Endothelial cell of umbilical vein (primary cell): ENCODE measurements around the gene GAS2L3. TPM values are rescaled to one million over a fixed set of nuclear protein-coding genes. Genes with fewer than 3 reads are reported as not detected.

Experiments used
- BruUV-seq: library from RNA; stranded (reverse); fragments of 400-500 nt; replicated peaks from 2 replicates; lab custom pipeline; 2021; lab: Mats Ljungman, UMichigan
- CTCF ChIA-PET: fragments of 300-600, 350-600 bp; sonication (Branson Sonifier 250); formaldehyde crosslinking; loops from one replicate; lab custom pipeline; 2021; ENCODE audit warnings: antibody characterized with exemption, inconsistent platforms; lab: Charles Lee
- POLR2A ChIA-PET: fragments of 300-600, 350-600 bp; sonication (Branson Sonifier 250); formaldehyde crosslinking; loops from one replicate; lab custom pipeline; 2021; ENCODE audit warnings: antibody characterized with exemption, inconsistent platforms; lab: Charles Lee
- DNase-seq: peaks from one replicate; pipeline ENCODE4 v3.0.0-alpha.2; 2011; ENCODE audit warnings: low read depth, low spot score
- FAIRE-seq: peaks from 2 replicates; lab custom pipeline; 2011; peaks lifted over from hg19 to GRCh38; lab: Jason Lieb, UNC
- H2AFZ ChIP-seq: 2 replicates; pipeline ENCODE4 v1.6.0; 2012; ENCODE audit warnings: low read depth, low read length, control low read depth, inconsistent platforms
- H3K27ac ChIP-seq: 2 replicates; pipeline ENCODE4 v1.5.1; 2011; ENCODE audit warnings: low read depth, mild to moderate bottlenecking, control low read depth, low read length, moderate library complexity; ENCODE audit not compliant: insufficient read depth
- H3K27me3 ChIP-seq, 2 experiments: 2 replicates each; pipeline versions ENCODE4 v1.6.0 to v1.6.1; 2011; ENCODE audit warnings: low read length in 2 of 2, mixed read lengths in 1 of 2; ENCODE audit not compliant: control insufficient read depth in 2 of 2, insufficient read depth in 2 of 2
- H3K36me3 ChIP-seq, 2 experiments: 2 replicates in 1 of 2; 3 replicates in 1 of 2; pipeline ENCODE4 v1.5.1; 2011; ENCODE audit warnings: low read length in 2 of 2, mild to moderate bottlenecking in 1 of 2, moderate library complexity in 1 of 2; ENCODE audit not compliant: control insufficient read depth in 2 of 2, insufficient read depth in 2 of 2; ENCODE audit errors: extremely low read depth in 1 of 2
- H3K4me1 ChIP-seq: 3 replicates; pipeline ENCODE4 v1.5.1; 2011; ENCODE audit warnings: mild to moderate bottlenecking, low read length; ENCODE audit not compliant: control insufficient read depth, insufficient read depth; ENCODE audit errors: extremely low read depth
- H3K4me2 ChIP-seq: 2 replicates; pipeline ENCODE4 v1.6.1; 2011; ENCODE audit warnings: low read length, control low read depth, mixed read lengths; ENCODE audit not compliant: insufficient read depth
- H3K4me3 ChIP-seq, 3 experiments: fragments of 200-600 bp in 1 of 3; sonication (generic), shearing (Covaris generic) in 1 of 3; replicated peaks in 1 of 3; 2 replicates each; pipeline ENCODE4 v1.5.1; 2011 to 2016; ENCODE audit warnings: control low read depth in 3 of 3, low read length in 3 of 3, mild to moderate bottlenecking in 2 of 3, inconsistent platforms in 1 of 3, low read depth in 1 of 3, moderate library complexity in 1 of 3; ENCODE audit not compliant: insufficient read depth in 1 of 3
- H3K79me2 ChIP-seq: 2 replicates; pipeline ENCODE4 v1.6.0; 2012; ENCODE audit warnings: low read length, inconsistent platforms; ENCODE audit not compliant: control insufficient read depth, insufficient read depth
- H3K9ac ChIP-seq: replicated peaks from 2 replicates; pipeline ENCODE3; 2011; ENCODE audit warnings: low read length, control low read depth; ENCODE audit not compliant: insufficient read depth; ENCODE audit errors: extremely low read depth
- H3K9me1 ChIP-seq: replicated peaks from 3 replicates; pipeline ENCODE4 v1.6.0; 2011; ENCODE audit warnings: mild to moderate bottlenecking, low read length; ENCODE audit not compliant: control insufficient read depth, insufficient read depth; ENCODE audit errors: extremely low read depth
- H3K9me3 ChIP-seq: replicated peaks from 2 replicates; pipeline ENCODE4 v1.5.1; 2012; ENCODE audit warnings: low read length, inconsistent platforms; ENCODE audit not compliant: control insufficient read depth, insufficient read depth
- H4K20me1 ChIP-seq: replicated peaks from 2 replicates; pipeline ENCODE3; 2011; ENCODE audit warnings: mild to moderate bottlenecking, low read length; ENCODE audit not compliant: control insufficient read depth, insufficient read depth; ENCODE audit errors: extremely low read depth
- EZH2 ChIP-seq: IDR thresholded peaks from 2 replicates; pipeline ENCODE4 v1.6.1; 2012; ENCODE audit warnings: borderline replicate concordance, low read depth, mild to moderate bottlenecking, moderate library complexity, low read length, inconsistent platforms; ENCODE audit not compliant: severe bottlenecking
- GATA2 ChIP-seq: IDR thresholded peaks from 2 replicates; pipeline ENCODE4 v1.7.0; 2011; ENCODE audit warnings: low read depth, mild to moderate bottlenecking, moderate library complexity, mixed read lengths, low read length; ENCODE audit not compliant: insufficient read length, insufficient read depth
- JUN ChIP-seq: IDR thresholded peaks from 2 replicates; pipeline ENCODE4 v1.6.1; 2011; ENCODE audit warnings: borderline replicate concordance, low read depth; ENCODE audit not compliant: insufficient read length, insufficient read depth
- MYC ChIP-seq: IDR thresholded peaks from one replicate; pipeline ENCODE4 v1.6.1; 2011; ENCODE audit warnings: mild to moderate bottlenecking, low read depth, low read length
- POLR2AphosphoS5 ChIP-seq: IDR thresholded peaks from 2 replicates; pipeline ENCODE4 v1.6.1; 2012; ENCODE audit warnings: low read depth, mild to moderate bottlenecking, control low read depth, low read length, moderate library complexity; ENCODE audit not compliant: insufficient read depth
- dilution Hi-C: fragments of 300-500 bp; cut with MboI; formaldehyde crosslinking; loops from one replicate; pipeline ENCODE4 v1.15.0; 2019; ENCODE audit warnings: low sequenced_read_pairs; ENCODE audit not compliant: extremely low pct_ligation_motif_present
- intact Hi-C: fragments of 100-400 bp; cut with micrococcal nuclease; formaldehyde crosslinking; loops from one replicate; pipeline ENCODE4 v1.10.0; 2022
- polyA plus RNA-seq, 4 experiments: library from polyadenylated mRNA; depleted of rRNA in 3 of 4; stranded (reverse) in 3 of 4; unstranded in 1 of 4; fragments of >200 nt; gene quantifications; 2 replicates each; pipeline versions ENCODE4 v1.2.1 to v1.2.3, GENCODE V29; 2011 to 2012; ENCODE audit warnings: missing spikeins in 1 of 4
- total RNA-seq: library from RNA; stranded (reverse); gene quantifications from 2 replicates; pipeline ENCODE4 v1.2.3, GENCODE V29; 2021
- TF ChIP-seq, protein P1 (sequence below): IDR thresholded peaks from 2 replicates; pipeline ENCODE4 v1.6.1; 2011; ENCODE audit not compliant: insufficient read depth, insufficient read length

GAS2L3 gene
- total and polyA plus RNA-seq, 2 donors (not counting 3 experiments of a cell fraction or from before 2014, with no cell fraction given), result 6.5 to 47.1 TPM

DNA sequence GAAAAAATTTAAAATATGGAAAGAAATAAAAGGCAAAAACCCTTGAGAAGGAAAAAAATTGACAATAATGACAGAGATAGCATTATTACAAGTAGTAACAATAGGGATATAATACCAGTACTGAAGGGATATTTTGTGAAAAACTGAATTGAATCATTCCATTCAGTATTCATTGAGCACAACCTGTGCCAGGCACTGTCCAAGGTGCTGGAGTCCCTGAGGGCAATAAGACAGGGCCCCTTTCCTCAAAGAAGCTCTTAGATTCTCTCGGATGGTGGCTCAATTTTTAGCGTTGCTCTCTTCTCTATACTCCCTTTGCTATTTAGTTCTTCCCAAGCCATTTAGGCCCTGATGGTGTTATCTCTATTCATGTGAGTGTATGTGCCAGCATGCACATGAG lies 34.3 kb upstream of the GAS2L3 start:
- DNase-seq, result peak; percentile 30
- CTCF ChIA-PET, result interaction anchor here (1.0 to 1.1 kb wide), 3 partner anchors 16 to 134 kb away, joined by 3 to 4 read pairs (median 3); no protein-coding TSS in a partner anchor
- no peak for TF ChIP-seq JUN
- TF ChIP-seq MYC, result no peak
- TF ChIP-seq, protein P1, sequence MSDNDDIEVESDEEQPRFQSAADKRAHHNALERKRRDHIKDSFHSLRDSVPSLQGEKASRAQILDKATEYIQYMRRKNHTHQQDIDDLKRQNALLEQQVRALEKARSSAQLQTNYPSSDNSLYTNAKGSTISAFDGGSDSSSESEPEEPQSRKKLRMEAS, result no peak
- no peak for TF ChIP-seq POLR2AphosphoS5
- no peak for TF ChIP-seq EZH2
- TF ChIP-seq GATA2, result no peak

DNA sequence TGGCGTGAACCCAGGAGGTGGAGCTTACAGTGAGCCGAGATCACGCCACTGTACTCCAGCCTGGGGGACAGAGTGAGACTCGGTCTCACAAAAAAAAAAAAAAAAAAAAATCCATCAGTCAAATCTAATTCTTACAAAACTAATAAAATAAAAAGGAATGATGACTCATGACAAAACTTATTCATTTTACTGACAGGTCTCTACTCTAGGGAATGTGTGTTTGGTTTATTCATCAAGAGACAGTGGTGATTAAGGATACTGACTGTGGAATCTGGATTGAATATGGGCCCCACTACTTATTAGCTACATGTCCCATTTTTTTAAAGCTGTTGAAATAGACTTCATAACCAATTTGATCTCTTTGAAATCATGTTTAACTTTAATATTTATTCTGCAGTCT lies 29.3 kb upstream of the GAS2L3 start:
- no peak overlapping the region for H3K9ac ChIP-seq
- FAIRE-seq (no peak), DNase-seq (no peak)
- H3K27me3 ChIP-seq, result no peaks in the 10 kb centered on the region
- no TSS peak for BruUV-seq
- dilution Hi-C loops (no loop called here), intact Hi-C loops (no loop called here)
- TF ChIP-seq JUN, result no peak
- no peak overlapping the region for H3K4me2 ChIP-seq
- no peak overlapping the region for H3K4me3 ChIP-seq
- no peaks in the 10 kb centered on the region for H3K9me3 ChIP-seq
- no peak overlapping the region for H2AFZ ChIP-seq
- no peaks in the 10 kb centered on the region for H3K36me3 ChIP-seq
- H3K9me1 ChIP-seq, result no peaks in the 10 kb centered on the region
- H3K4me1 ChIP-seq, result no peaks in the 10 kb centered on the region
- ChIA-PET POLR2A (interaction anchor here (0.6 kb wide), 1 partner anchor 192 kb away, joined by 3 read pairs; no protein-coding TSS in a partner anchor), CTCF (interaction anchor here (1.4 kb wide), 1 partner anchor 10 kb away, joined by 4 read pairs; no protein-coding TSS in a partner anchor)
- no peaks in the 10 kb centered on the region for H3K79me2 ChIP-seq
- no peaks in the 10 kb centered on the region for H4K20me1 ChIP-seq
- H3K27ac ChIP-seq, result no peak overlapping the region

More for the DNA sequence above, 34.3 kb upstream of the GAS2L3 start:
- Histone ChIP-seq H3K4me1 (no peaks in the 10 kb centered on the region), H3K79me2 (no peaks in the 10 kb centered on the region), H3K4me3 (no peak overlapping the region), H3K27ac (no peak overlapping the region), H4K20me1 (no peaks in the 10 kb centered on the region), H3K36me3 (no peaks in the 10 kb centered on the region), H3K9me3 (no peaks in the 10 kb centered on the region), H3K9me1 (no peaks in the 10 kb centered on the region), H3K27me3 (no peaks in the 10 kb centered on the region), H2AFZ (no peak overlapping the region), H3K9ac (no peak overlapping the region), H3K4me2 (no peak overlapping the region)
- no TSS peak for BruUV-seq
- FAIRE-seq, result peak; percentile 4
- POLR2A ChIA-PET, result no interaction called here
- dilution Hi-C loops (no loop called here), intact Hi-C loops (no loop called here)
